Measurements from ENCODE around the gene DSCAML1. TPM values are rescaled to one million over a fixed set of nuclear protein-coding genes. Genes with fewer than 3 reads are reported as not detected.

The DSCAML1 gene
- total RNA-seq, 6 donors from 2014 or later: 0.30 to 3.1 (median 1.3) TPM

DNA sequence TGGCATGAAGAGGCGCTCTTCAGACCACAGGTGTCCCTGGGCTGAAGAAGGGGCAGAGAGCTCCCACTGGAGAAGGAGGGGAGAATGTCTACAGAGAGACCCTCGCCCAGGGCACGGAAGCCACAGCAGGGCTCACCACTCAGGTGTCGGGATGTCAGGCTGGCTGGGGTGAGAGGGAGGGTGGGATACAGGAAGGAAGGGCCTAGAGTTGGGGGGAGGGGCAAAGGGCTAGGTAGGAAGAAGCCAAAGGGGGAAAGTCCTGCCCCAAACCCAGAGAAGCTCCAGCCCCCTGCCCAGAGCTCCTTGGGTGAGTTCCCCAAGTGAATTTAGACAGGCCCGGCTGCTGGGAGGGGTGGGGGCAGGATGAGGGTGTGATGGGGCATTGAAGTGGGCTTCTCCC, 237.3 kb downstream of the DSCAML1 start:
- no peak for TF ChIP-seq POLR2AphosphoS5 (IDR thresholded peaks at IDR 0.05)
- TF ChIP-seq, protein P1, sequence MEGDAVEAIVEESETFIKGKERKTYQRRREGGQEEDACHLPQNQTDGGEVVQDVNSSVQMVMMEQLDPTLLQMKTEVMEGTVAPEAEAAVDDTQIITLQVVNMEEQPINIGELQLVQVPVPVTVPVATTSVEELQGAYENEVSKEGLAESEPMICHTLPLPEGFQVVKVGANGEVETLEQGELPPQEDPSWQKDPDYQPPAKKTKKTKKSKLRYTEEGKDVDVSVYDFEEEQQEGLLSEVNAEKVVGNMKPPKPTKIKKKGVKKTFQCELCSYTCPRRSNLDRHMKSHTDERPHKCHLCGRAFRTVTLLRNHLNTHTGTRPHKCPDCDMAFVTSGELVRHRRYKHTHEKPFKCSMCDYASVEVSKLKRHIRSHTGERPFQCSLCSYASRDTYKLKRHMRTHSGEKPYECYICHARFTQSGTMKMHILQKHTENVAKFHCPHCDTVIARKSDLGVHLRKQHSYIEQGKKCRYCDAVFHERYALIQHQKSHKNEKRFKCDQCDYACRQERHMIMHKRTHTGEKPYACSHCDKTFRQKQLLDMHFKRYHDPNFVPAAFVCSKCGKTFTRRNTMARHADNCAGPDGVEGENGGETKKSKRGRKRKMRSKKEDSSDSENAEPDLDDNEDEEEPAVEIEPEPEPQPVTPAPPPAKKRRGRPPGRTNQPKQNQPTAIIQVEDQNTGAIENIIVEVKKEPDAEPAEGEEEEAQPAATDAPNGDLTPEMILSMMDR (IDR thresholded peaks at IDR 0.05): no peak
- TF ChIP-seq POLR2A (IDR thresholded peaks at IDR 0.05): no peak
- no peak for TF ChIP-seq EP300 (IDR thresholded peaks at IDR 0.05)
- 70 to 77% methylated on average over 5 of the region's 5 CpGs for WGBS, 2 donors
- Histone ChIP-seq H3K27ac (no peak overlapping the region), H3K27me3 (no peaks in the 10 kb centered on the region), H3K36me3 (no peaks in the 10 kb centered on the region), H3K4me1 (no peaks in the 10 kb centered on the region), H3K9me3 (no peaks in the 10 kb centered on the region), H3K4me3 (no peak overlapping the region)
- ATAC-seq (ENCODE audit: low FRiP score in 2 of 2) (no peak), DNase-seq (no peak)

DNA sequence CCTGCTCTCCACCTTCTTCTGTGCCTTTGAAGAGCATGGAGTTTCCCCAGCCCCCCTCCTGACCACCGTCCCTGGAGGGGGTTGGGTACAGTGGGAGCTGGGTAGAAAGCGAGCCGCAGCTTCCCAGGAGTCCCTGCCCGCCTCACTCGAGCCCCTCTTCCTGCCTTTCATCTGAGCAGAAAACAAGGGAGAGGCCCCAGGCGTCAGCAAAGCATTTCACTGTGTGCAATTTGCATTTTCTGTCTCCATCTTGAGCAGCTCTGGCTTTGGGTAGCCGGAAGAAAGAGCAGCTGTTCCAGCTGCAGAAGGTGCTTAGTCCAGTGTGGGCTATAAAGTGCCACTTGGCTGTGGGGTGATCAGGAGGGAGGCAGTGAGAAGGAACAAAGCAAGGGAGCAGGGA, 239.7 kb downstream of the DSCAML1 start:
- no peak for ATAC-seq (ENCODE audit: low FRiP score in 2 of 2)
- 56 to 61% methylated on average over 7 of the region's 7 CpGs for WGBS, 2 donors
- TF ChIP-seq POLR2AphosphoS5 (IDR thresholded peaks at IDR 0.05) (no peak), POLR2A (IDR thresholded peaks at IDR 0.05) (no peak), EP300 (IDR thresholded peaks at IDR 0.05) (no peak)
- TF ChIP-seq, protein P1 (IDR thresholded peaks at IDR 0.05): no peak
- H3K4me1 ChIP-seq: no peaks in the 10 kb centered on the region
- no peaks in the 10 kb centered on the region for H3K36me3 ChIP-seq
- no peak overlapping the region for H3K4me3 ChIP-seq
- no peaks in the 10 kb centered on the region for H3K27me3 ChIP-seq
- DNase-seq: no peak
- no peaks in the 10 kb centered on the region for H3K9me3 ChIP-seq
- no peak overlapping the region for H3K27ac ChIP-seq

- peak in 1 of 2 donors; percentile 58 for DNase-seq
- 74 to 78% methylated on average over 7 of the region's 7 CpGs for WGBS, 2 donors
Measured at GRCh38 chr11:117554601-117555333, 242.2 kb downstream of the DSCAML1 start.

DNA sequence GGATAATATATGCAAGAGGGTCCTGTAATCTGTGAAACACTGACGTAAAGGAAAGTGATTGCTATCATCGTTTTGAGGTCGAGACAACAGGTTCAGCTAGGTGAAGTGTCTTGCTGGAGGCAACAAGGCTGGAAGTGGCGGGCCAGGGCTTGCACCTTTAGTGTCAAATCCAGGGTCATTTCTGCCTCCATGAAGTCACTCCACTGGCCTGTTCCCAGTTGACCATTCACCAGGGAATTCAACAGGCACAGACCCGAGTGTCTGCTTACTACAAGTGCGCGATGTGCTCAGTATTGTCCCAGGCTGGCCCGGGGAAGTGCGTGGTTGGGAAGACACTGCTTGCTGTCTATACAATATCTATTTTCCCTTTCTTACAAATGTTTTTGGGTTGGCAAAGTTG, 244.4 kb downstream of the DSCAML1 start:
- H3K4me3 ChIP-seq: no peak overlapping the region
- no peaks in the 10 kb centered on the region for H3K4me1 ChIP-seq
- no peaks in the 10 kb centered on the region for H3K36me3 ChIP-seq
- no peaks in the 10 kb centered on the region for H3K27me3 ChIP-seq
- H3K27ac ChIP-seq: no peak overlapping the region
- TF ChIP-seq POLR2AphosphoS5 (IDR thresholded peaks at IDR 0.05) (no peak), POLR2A (IDR thresholded peaks at IDR 0.05) (no peak), EP300 (IDR thresholded peaks at IDR 0.05) (no peak)
- TF ChIP-seq, protein P1 (IDR thresholded peaks at IDR 0.05): no peak
- DNase-seq: no peak
- 86 to 89% methylated on average over 9 of the region's 9 CpGs for WGBS, 2 donors
- ATAC-seq (ENCODE audit: low FRiP score in 2 of 2): no peak
- no peaks in the 10 kb centered on the region for H3K9me3 ChIP-seq

More at GRCh38 chr11:117554601-117555333, 242.2 kb downstream of the DSCAML1 start:
- Histone ChIP-seq H3K27me3 (no peaks in the 10 kb centered on the region), H3K27ac (no peak overlapping the region), H3K36me3 (no peaks in the 10 kb centered on the region), H3K9me3 (no peaks in the 10 kb centered on the region), H3K4me1 (no peaks in the 10 kb centered on the region), H3K4me3 (no peak overlapping the region)
- no peak for TF ChIP-seq POLR2AphosphoS5 (IDR thresholded peaks at IDR 0.05)
- no peak for TF ChIP-seq EP300 (IDR thresholded peaks at IDR 0.05)
- TF ChIP-seq POLR2A (IDR thresholded peaks at IDR 0.05): no peak
- TF ChIP-seq, protein P1 (IDR thresholded peaks at IDR 0.05): no peak
- no peak for ATAC-seq (ENCODE audit: low FRiP score in 2 of 2)

Measured in upper lobe of left lung (tissue), 6 donors.